GM10847 (cell line): ENCODE results near the gene OR10H3.

Experiments
- POLR2A ChIP-seq: IDR thresholded peaks from 2 replicates; pipeline ENCODE4 v1.6.1; 2011; ENCODE audit not compliant: insufficient read length; ENCODE audit errors: extremely low read depth

The OR10H3 gene, protein sequence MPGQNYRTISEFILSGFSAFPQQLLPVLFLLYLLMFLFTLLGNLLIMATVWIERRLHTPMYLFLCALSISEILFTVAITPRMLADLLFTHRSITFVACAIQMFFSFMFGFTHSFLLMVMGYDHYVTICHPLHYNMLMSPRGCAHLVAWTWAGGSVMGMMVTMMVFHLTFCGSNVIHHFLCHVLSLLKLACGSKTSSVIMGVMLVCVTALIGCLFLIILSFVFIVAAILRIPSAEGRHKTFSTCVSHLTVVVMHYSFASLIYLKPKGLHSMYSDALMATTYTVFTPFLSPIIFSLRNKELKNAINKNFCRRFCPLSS

DNA sequence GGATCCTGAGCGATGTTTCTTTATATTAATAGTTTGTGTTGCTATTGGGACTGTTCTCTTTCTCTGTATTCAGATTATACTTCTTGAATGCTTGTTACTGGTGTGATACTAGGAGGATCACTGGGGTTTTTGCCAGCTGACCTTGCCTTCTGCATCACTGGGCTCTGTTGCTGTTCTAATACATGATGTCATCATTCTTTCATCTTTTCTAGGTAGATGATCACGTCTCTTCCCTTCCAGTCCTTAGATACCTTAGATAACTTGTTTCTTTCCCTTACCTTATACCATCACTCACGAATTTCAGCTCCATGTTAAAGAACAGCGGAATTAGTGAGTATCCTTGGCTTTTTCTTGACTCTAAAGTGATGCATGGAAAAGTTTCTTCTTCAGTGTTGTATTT is at the start of gene OR10H3:
Gene OR10H3, plus strand, starts transcription at position 264 of the 400 bp plus-strand sequence. CDS start 3,408 bp downstream, outside the sequence.
- TF ChIP-seq POLR2A = no peak

DNA sequence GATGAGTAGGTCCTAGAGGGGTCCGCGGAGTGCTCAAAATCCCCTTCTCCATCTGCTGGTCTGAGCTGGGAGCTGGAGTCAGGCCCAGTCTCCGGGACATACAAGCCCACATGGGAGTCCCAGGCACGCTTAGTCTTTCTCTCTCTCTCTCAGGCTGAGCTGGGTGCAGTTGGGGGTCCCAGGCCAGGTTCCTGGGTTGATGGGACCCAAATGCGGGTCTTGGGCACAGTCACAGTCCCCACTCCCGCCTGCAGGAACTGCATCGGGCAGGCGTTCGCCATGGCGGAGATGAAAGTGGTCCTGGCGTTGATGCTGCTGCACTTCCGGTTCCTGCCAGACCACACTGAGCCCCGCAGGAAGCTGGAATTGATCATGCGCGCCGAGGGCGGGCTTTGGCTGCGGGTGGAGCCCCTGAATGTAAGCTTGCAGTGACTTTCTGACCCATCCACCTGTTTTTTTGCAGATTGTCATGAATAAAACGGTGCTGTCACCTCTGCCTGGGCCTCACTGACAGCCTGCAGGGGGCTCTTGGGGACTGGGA is 41.1 kb upstream of the OR10H3 start:
- TF ChIP-seq POLR2A = no peak

DNA sequence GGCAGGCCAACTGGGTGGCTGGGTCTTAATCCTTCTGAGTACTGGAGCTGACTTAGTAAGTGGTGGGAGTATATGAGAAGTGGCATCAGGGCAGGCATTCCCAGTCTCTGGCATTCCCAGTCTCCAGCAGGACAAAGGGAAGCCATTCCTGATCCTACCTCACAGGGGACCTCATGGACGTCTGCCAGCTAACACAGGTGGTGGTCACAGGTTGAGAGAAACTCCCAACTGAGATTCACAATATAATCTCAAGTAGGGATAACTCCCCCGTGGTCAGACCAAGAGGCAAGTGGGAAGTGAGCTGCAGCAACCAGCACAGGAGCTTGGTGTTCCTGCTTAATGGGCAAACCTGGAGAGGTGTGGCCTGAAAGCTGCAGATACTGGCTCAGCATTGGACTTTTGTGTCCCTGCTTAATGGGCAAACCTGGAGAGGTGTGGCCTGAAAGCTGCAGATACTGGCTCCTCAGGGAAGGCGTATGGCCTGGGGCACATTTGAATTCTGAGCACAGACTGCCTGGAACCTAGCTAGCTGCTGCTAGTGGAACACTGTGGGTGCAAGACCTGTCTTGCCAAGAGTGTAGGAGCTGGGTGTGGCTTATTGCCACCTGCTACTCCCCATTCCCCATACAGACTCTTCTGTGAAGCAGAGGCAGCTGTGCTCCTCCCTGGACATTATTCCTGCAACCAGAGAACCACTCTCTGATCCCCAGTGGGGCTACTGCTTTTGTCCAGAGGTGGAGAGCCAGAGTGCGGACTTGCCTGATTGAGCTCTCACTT is 35.8 kb upstream of the OR10H3 start:
- TF ChIP-seq POLR2A = no peak

- TF ChIP-seq POLR2A = no peak
Observed at GRCh38 chr19:15702534-15702930, 35.3 kb upstream of the OR10H3 start.

DNA sequence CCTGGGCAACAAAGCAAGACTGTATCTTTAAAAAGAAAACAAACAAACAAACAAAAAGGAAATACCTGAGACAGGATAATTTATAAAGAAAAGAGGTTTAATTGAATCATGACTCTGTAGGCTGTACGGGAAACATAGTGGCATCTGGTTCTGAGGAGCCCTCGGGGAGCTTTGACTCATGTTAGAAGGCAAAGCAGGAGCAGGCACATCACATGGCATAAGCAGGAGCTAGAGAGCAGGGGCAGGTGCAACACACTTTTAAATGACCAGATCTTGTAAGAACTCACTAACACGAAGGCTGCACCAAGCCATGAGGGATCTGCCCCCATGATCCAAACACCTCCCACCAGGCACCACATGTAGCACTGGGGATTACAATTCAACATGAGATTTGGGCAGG is 23.1 kb upstream of the OR10H3 start:
- no peak for TF ChIP-seq POLR2A

DNA sequence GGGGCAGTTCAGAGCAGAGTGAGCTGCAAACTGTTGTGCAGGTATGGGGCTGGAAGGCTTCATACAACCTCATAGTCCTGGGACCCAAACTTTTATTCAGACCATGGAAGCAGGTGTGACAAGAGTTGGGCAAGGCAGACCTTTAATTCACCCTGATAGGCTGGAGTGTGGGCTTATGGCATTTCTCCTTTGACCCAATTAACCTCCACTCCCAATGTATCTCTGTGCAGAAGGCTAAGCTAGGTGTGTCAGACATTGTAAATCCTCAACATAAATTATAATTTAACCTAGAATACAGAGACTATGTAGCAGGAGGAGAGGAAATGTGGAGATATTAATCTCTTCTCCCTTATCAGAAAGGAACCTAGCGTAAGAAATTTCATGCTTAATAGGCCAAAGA is 22.1 kb upstream of the OR10H3 start:
- TF ChIP-seq POLR2A = no peak

- TF ChIP-seq POLR2A = no peak
Observed at GRCh38 chr19:15717809-15718208, 20.0 kb upstream of the OR10H3 start.

DNA sequence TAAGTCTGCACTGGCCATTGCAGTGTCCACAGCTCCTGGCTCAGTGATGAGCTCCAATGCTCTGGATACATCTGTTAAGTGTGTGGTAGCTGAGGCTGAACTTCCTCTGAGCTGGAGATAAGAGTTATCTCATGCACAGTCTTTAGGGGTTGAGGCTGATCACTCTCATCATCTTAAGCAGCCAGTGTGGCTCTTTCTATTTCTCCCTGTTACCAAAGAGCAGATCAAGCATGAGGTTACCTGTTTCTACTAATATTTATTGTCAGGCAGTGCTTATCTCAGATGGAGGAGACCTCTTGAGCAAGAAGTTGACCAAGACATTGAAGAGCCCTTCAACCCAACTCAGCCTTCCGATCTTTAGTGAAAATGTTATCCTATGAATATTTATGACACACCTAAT is 16.5 kb upstream of the OR10H3 start:
- no peak for TF ChIP-seq POLR2A

GRCh38 chr19:15722956-15723355 is 14.8 kb upstream of the OR10H3 start:
- TF ChIP-seq POLR2A = no peak

DNA sequence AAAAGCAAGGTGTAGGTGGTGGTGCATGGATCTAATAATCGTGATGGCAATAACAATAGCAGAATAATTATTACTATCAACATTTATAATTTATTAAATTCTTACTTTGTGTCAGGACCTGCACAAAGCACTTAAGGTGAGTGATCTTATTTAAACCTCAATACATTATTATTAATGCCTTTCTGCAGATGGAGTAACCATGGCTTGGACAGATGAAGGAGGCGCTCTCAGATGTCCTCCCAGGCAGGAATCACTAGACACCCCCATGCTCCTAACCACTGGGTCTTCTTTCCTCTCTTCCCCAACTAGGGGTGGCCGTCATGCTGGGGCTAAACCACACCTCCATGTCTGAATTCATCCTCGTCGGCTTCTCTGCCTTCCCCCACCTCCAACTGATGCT is 10.1 kb upstream of the OR10H3 start, which contains the start of gene OR10H2:
Gene OR10H2, plus strand, starts transcription at position 301 of the 400 bp plus-strand sequence. Its CDS starts 20 bp downstream, at position 321.
- TF ChIP-seq POLR2A = no peak

DNA sequence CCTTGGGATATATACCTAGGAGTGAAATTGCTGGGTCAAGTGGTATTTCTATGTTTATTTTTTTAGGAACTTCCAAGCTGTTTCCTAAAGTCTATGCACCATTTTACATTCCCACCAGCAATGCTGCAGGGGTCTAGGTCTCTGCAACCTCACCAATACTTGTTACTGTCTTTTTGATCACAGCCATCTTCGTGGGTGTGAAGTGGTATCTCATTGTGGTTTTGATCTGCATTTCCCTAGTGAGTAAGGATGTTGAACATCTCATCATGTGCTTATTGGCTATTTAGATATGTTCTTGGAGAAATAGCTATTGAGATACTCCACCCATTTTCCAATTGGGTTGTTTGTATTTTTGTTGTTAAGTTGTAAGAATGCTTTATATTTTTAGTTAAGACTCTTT is 7.2 kb upstream of the OR10H3 start:
- TF ChIP-seq POLR2A = no peak

GRCh38 chr19:15732388-15732787 is 5.4 kb upstream of the OR10H3 start:
- TF ChIP-seq POLR2A = no peak

GRCh38 chr19:15733895-15734294 is 3.9 kb upstream of the OR10H3 start:
- TF ChIP-seq POLR2A = no peak

- no peak for TF ChIP-seq POLR2A
Observed at GRCh38 chr19:15740785-15741184, 3.0 kb downstream of the OR10H3 start.

GRCh38 chr19:15748239-15748638 is 10.5 kb downstream of the OR10H3 start:
- TF ChIP-seq POLR2A = no peak

- TF ChIP-seq POLR2A = no peak
Observed at GRCh38 chr19:15758379-15758778, 20.6 kb downstream of the OR10H3 start.
